HG03103 (cell line): ENCODE data around the gene NR6A1.
A peak's percentile ranks its signal among the peaks of the same experiment; 100 is the strongest.

Experiments used
- ATAC-seq: cut with Tn5 transposase; IDR thresholded peaks from one replicate; pipeline ENCODE4 v1.9.1; 2021; ENCODE audit warnings: low read depth; ENCODE audit not compliant: unreplicated experiment

The NR6A1 gene

GRCh38 chr9:124662561-124662960, 108.5 kb downstream of the NR6A1 start:
- no peak for ATAC-seq

GRCh38 chr9:124661271-124661670, 109.8 kb downstream of the NR6A1 start:
- ATAC-seq, result no peak

- no peak for ATAC-seq
These were observed 110.7 kb downstream of the NR6A1 start for GRCh38 chr9:124660341-124660801.

- peak; percentile 47 for ATAC-seq
These were observed 111.9 kb downstream of the NR6A1 start for GRCh38 chr9:124659099-124659659.

GRCh38 chr9:124658165-124659017, 112.7 kb downstream of the NR6A1 start:
- peak; percentile 75 for ATAC-seq

- ATAC-seq, result no peak
These were observed 113.6 kb downstream of the NR6A1 start for GRCh38 chr9:124657516-124657915.

GRCh38 chr9:124654431-124654830, 116.7 kb downstream of the NR6A1 start:
- no peak for ATAC-seq

GRCh38 chr9:124652615-124653393, 118.3 kb downstream of the NR6A1 start:
- no peak for ATAC-seq

GRCh38 chr9:124652203-124652602, 118.9 kb downstream of the NR6A1 start:
- no peak for ATAC-seq

GRCh38 chr9:124645274-124645673, 125.8 kb downstream of the NR6A1 start:
- no peak for ATAC-seq

GRCh38 chr9:124639637-124640036, 131.5 kb downstream of the NR6A1 start:
- no peak for ATAC-seq

- ATAC-seq, result no peak
These were observed 135.8 kb downstream of the NR6A1 start for GRCh38 chr9:124635285-124635684.

GRCh38 chr9:124632077-124632621, 139.0 kb downstream of the NR6A1 start:
- ATAC-seq, result no peak

- ATAC-seq, result no peak
These were observed 139.8 kb downstream of the NR6A1 start for GRCh38 chr9:124631326-124631725.

GRCh38 chr9:124629600-124629999, 141.5 kb downstream of the NR6A1 start:
- no peak for ATAC-seq

GRCh38 chr9:124628741-124629140, 142.4 kb downstream of the NR6A1 start:
- ATAC-seq, result no peak

GRCh38 chr9:124626276-124626675, 144.8 kb downstream of the NR6A1 start:
- ATAC-seq, result no peak

- ATAC-seq, result no peak
These were observed 146.0 kb downstream of the NR6A1 start for GRCh38 chr9:124625087-124625486.

- no peak for ATAC-seq
These were observed 146.4 kb downstream of the NR6A1 start for GRCh38 chr9:124624735-124624992.

- no peak for ATAC-seq
These were observed 147.0 kb downstream of the NR6A1 start for GRCh38 chr9:124623966-124624734.

GRCh38 chr9:124622882-124623281, 148.2 kb downstream of the NR6A1 start:
- ATAC-seq, result no peak
